Endothelial cell of umbilical vein (primary cell): Measurements from ENCODE around the gene ABL1.

Experiments used
- EZH2 ChIP-seq: IDR thresholded peaks from 2 replicates; pipeline ENCODE4 v1.6.1; 2012; ENCODE audit warnings: borderline replicate concordance, low read depth, mild to moderate bottlenecking, moderate library complexity, low read length, inconsistent platforms; ENCODE audit not compliant: severe bottlenecking
- FOS ChIP-seq: IDR thresholded peaks from 2 replicates; pipeline ENCODE4 v1.6.1; 2011; ENCODE audit warnings: mild to moderate bottlenecking, low read length, moderate library complexity, borderline replicate concordance; ENCODE audit not compliant: insufficient read depth
- GATA2 ChIP-seq: IDR thresholded peaks from 2 replicates; pipeline ENCODE4 v1.7.0; 2011; ENCODE audit warnings: low read depth, mild to moderate bottlenecking, moderate library complexity, mixed read lengths, low read length; ENCODE audit not compliant: insufficient read length, insufficient read depth
- JUN ChIP-seq: IDR thresholded peaks from 2 replicates; pipeline ENCODE4 v1.6.1; 2011; ENCODE audit warnings: borderline replicate concordance, low read depth; ENCODE audit not compliant: insufficient read length, insufficient read depth
- MYC ChIP-seq: IDR thresholded peaks from one replicate; pipeline ENCODE4 v1.6.1; 2011; ENCODE audit warnings: mild to moderate bottlenecking, low read depth, low read length
- POLR2A ChIP-seq: IDR thresholded peaks from 2 replicates; pipeline ENCODE4 v1.6.1; 2012; ENCODE audit warnings: low read depth, mild to moderate bottlenecking, control low read depth, low read length
- POLR2AphosphoS5 ChIP-seq: IDR thresholded peaks from 2 replicates; pipeline ENCODE4 v1.6.1; 2012; ENCODE audit warnings: low read depth, mild to moderate bottlenecking, control low read depth, low read length, moderate library complexity; ENCODE audit not compliant: insufficient read depth
- TF ChIP-seq, protein P1 (sequence below): IDR thresholded peaks from 2 replicates; pipeline ENCODE4 v1.6.1; 2011; ENCODE audit not compliant: insufficient read depth, insufficient read length
- TF ChIP-seq, protein P2 (sequence below), 2 donors: IDR thresholded peaks; 1 replicate in 1 of 2; 2 replicates in 1 of 2; pipeline ENCODE4 v1.5.1; 2011; ENCODE audit warnings: low read length in 2 of 2, mild to moderate bottlenecking in 2 of 2, moderate library complexity in 2 of 2, control low read depth in 1 of 2, inconsistent platforms in 1 of 2, low read depth in 1 of 2; ENCODE audit not compliant: insufficient read depth in 1 of 2; ENCODE audit errors: extremely low read depth in 1 of 2

DNA sequence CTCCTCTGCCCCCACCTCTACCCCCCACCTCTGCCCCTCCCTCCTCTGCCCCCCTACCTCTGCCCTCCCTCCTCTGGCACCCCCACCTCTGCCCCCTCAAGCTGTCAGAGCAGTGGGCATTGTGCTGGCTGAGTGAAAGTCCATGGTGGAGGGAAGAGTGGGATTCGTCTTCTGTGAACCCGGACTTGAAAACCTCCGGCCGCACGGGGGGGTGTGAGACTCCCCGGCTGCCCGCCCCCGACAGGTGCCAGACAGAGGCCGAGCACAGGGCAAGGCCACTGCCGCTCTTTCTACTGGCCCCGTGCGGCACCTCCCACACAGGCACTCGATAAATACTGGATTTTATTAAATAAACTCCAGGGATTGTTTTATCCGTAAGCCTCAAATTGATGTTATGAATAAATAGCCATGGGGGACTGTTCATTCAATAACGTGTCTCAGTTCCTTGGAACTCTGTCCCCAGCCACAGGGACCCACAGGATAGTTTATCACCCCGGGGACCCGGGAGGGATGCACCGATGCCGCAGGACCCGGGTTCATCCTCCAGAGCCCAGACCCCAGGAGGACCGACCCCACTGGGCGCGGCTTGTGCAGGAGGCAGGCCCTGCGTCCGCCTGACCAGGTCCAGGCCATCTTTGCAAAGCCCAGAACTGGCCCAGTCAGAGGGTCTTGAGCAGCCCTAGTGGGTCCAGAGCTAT, 64.1 kb downstream of the ABL1 start:
- TF ChIP-seq, protein P1, sequence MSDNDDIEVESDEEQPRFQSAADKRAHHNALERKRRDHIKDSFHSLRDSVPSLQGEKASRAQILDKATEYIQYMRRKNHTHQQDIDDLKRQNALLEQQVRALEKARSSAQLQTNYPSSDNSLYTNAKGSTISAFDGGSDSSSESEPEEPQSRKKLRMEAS = no peak
- TF ChIP-seq, protein P2, sequence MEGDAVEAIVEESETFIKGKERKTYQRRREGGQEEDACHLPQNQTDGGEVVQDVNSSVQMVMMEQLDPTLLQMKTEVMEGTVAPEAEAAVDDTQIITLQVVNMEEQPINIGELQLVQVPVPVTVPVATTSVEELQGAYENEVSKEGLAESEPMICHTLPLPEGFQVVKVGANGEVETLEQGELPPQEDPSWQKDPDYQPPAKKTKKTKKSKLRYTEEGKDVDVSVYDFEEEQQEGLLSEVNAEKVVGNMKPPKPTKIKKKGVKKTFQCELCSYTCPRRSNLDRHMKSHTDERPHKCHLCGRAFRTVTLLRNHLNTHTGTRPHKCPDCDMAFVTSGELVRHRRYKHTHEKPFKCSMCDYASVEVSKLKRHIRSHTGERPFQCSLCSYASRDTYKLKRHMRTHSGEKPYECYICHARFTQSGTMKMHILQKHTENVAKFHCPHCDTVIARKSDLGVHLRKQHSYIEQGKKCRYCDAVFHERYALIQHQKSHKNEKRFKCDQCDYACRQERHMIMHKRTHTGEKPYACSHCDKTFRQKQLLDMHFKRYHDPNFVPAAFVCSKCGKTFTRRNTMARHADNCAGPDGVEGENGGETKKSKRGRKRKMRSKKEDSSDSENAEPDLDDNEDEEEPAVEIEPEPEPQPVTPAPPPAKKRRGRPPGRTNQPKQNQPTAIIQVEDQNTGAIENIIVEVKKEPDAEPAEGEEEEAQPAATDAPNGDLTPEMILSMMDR (IDR thresholded peaks at IDR 0.05; ENCODE audit: extremely low read depth in 1 of 2, insufficient read depth in 1 of 2, low read depth in 1 of 2, low read length in 2 of 2) = no peak
- TF ChIP-seq EZH2 (no peak), POLR2AphosphoS5 (no peak), POLR2A (no peak), FOS (no peak), MYC (no peak), GATA2 (no peak), JUN (no peak)
